Liver (tissue), 3 donors: Measurements from ENCODE around the gene SLC9A1.

ENCODE experiments used
- EGR1 ChIP-seq, 2 donors: IDR thresholded peaks; 2 replicates each; pipeline ENCODE4 v1.6.1; 2016 to 2018; ENCODE audit warnings: antibody characterized with exemption in 2 of 2, low read depth in 2 of 2
- GABPA ChIP-seq, 2 donors: IDR thresholded peaks in 1 of 2; conservative IDR thresholded peaks in 1 of 2; 2 replicates each; pipeline ENCODE4 v1.6.1; 2016; ENCODE audit warnings: antibody characterized with exemption in 2 of 2, mild to moderate bottlenecking in 1 of 2, moderate library complexity in 1 of 2
- HNF4A ChIP-seq, 2 donors: conservative IDR thresholded peaks; 2 replicates each; pipeline ENCODE4 v1.6.1; 2016; ENCODE audit warnings: antibody characterized with exemption in 2 of 2, mild to moderate bottlenecking in 2 of 2
- JUND ChIP-seq, 2 donors: IDR thresholded peaks; 2 replicates each; pipeline ENCODE4 v1.6.1; 2016; ENCODE audit warnings: antibody characterized with exemption in 2 of 2
- RAD21 ChIP-seq, 2 donors: IDR thresholded peaks; 2 replicates each; pipeline ENCODE4 v1.6.1; 2016; ENCODE audit warnings: antibody characterized with exemption in 2 of 2, mild to moderate bottlenecking in 2 of 2
- RXRA ChIP-seq, 2 donors: IDR thresholded peaks; 2 replicates each; pipeline ENCODE4 v1.6.1; 2017 to 2018; ENCODE audit warnings: antibody characterized with exemption in 2 of 2, mild to moderate bottlenecking in 1 of 2
- SP1 ChIP-seq: IDR thresholded peaks from 2 replicates; pipeline ENCODE4 v1.6.1; 2018; ENCODE audit warnings: antibody characterized with exemption, mild to moderate bottlenecking
- TAF1 ChIP-seq: conservative IDR thresholded peaks from 2 replicates; pipeline ENCODE4 v1.6.1; 2016; ENCODE audit warnings: antibody characterized with exemption, mild to moderate bottlenecking
- YY1 ChIP-seq: IDR thresholded peaks from 2 replicates; pipeline ENCODE4 v1.6.1; 2016; ENCODE audit warnings: antibody characterized with exemption, mild to moderate bottlenecking
- TF ChIP-seq, protein P1 (sequence below): fragments of 150-350 bp; IDR thresholded peaks from 2 replicates; pipeline ENCODE4 v1.5.1; 2017; ENCODE audit warnings: improper control_type of control experiment, low read depth, low read length; ENCODE audit not compliant: missing input control
- TF ChIP-seq, protein P2 (sequence below): IDR thresholded peaks from 2 replicates; pipeline ENCODE4 v1.6.1; 2016; ENCODE audit warnings: antibody characterized with exemption
- TF ChIP-seq, protein P3 (sequence below): IDR thresholded peaks from 2 replicates; pipeline ENCODE4 v1.6.1; 2016; ENCODE audit warnings: antibody characterized with exemption
- TF ChIP-seq, protein P4 (sequence below): IDR thresholded peaks from 2 replicates; pipeline ENCODE4 v1.6.1; 2016; ENCODE audit warnings: antibody characterized with exemption
- donor health status: healthy.
- donor health status: healthy.

DNA sequence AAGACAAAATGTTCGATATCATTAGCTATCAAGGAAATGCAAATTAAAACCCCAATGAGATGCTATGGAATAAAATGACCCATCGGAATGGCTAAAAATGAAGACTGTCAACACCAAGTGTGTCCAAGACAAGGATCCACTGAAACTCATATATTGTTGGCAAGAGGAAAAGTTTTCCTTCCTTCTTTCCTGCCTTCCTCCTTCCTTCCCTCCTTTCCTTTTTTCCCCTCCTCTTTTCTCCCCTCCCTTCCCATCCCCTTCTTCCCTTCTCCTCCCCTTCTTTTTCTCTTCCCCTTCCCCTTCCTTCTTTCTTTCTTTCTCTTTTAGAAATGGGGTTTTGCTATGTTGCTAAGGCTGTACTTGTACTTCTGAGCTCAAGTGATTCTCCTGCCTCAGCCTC is 78.1 kb downstream of the SLC9A1 start:
- no peak for TF ChIP-seq SP1
- TF ChIP-seq, protein P1, sequence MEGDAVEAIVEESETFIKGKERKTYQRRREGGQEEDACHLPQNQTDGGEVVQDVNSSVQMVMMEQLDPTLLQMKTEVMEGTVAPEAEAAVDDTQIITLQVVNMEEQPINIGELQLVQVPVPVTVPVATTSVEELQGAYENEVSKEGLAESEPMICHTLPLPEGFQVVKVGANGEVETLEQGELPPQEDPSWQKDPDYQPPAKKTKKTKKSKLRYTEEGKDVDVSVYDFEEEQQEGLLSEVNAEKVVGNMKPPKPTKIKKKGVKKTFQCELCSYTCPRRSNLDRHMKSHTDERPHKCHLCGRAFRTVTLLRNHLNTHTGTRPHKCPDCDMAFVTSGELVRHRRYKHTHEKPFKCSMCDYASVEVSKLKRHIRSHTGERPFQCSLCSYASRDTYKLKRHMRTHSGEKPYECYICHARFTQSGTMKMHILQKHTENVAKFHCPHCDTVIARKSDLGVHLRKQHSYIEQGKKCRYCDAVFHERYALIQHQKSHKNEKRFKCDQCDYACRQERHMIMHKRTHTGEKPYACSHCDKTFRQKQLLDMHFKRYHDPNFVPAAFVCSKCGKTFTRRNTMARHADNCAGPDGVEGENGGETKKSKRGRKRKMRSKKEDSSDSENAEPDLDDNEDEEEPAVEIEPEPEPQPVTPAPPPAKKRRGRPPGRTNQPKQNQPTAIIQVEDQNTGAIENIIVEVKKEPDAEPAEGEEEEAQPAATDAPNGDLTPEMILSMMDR, result no peak
- TF ChIP-seq, protein P2, sequence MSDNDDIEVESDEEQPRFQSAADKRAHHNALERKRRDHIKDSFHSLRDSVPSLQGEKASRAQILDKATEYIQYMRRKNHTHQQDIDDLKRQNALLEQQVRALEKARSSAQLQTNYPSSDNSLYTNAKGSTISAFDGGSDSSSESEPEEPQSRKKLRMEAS, result no peak
- TF ChIP-seq, protein P3, sequence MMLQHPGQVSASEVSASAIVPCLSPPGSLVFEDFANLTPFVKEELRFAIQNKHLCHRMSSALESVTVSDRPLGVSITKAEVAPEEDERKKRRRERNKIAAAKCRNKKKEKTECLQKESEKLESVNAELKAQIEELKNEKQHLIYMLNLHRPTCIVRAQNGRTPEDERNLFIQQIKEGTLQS, result no peak
- no peak for TF ChIP-seq RAD21 (IDR thresholded peaks at IDR 0.05)
- TF ChIP-seq GABPA (IDR thresholded peaks at IDR 0.05 in 1 of 2, conservative IDR thresholded peaks at IDR 0.05 in 1 of 2), result no peak
- no peak for TF ChIP-seq HNF4A (conservative IDR thresholded peaks at IDR 0.05)
- no peak for TF ChIP-seq YY1
- no peak for TF ChIP-seq RXRA (IDR thresholded peaks at IDR 0.05)
- no peak for TF ChIP-seq EGR1 (IDR thresholded peaks at IDR 0.05; ENCODE audit: low read depth in 2 of 2)
- no peak for TF ChIP-seq TAF1
- TF ChIP-seq JUND (IDR thresholded peaks at IDR 0.05), result no peak
- TF ChIP-seq, protein P4, sequence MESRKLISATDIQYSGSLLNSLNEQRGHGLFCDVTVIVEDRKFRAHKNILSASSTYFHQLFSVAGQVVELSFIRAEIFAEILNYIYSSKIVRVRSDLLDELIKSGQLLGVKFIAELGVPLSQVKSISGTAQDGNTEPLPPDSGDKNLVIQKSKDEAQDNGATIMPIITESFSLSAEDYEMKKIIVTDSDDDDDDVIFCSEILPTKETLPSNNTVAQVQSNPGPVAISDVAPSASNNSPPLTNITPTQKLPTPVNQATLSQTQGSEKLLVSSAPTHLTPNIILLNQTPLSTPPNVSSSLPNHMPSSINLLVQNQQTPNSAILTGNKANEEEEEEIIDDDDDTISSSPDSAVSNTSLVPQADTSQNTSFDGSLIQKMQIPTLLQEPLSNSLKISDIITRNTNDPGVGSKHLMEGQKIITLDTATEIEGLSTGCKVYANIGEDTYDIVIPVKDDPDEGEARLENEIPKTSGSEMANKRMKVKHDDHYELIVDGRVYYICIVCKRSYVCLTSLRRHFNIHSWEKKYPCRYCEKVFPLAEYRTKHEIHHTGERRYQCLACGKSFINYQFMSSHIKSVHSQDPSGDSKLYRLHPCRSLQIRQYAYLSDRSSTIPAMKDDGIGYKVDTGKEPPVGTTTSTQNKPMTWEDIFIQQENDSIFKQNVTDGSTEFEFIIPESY, result no peak
